HG02678 (cell line): Measurements from ENCODE around the gene ACER2.
A peak's percentile ranks its signal among the peaks of the same experiment; 100 is the strongest.

ENCODE experiments used
- ATAC-seq: cut with Tn5 transposase; IDR thresholded peaks from one replicate; pipeline ENCODE4 v1.9.1; 2021; ENCODE audit warnings: mild to moderate bottlenecking, moderate library complexity; ENCODE audit not compliant: unreplicated experiment

Gene ACER2

GRCh38 chr9:19481971-19482404, 73.2 kb downstream of the ACER2 start:
- no peak for ATAC-seq

GRCh38 chr9:19484699-19485098, 75.9 kb downstream of the ACER2 start:
- ATAC-seq, result no peak

- ATAC-seq, result no peak
Observed at GRCh38 chr9:19485193-19485592, 76.4 kb downstream of the ACER2 start.

DNA sequence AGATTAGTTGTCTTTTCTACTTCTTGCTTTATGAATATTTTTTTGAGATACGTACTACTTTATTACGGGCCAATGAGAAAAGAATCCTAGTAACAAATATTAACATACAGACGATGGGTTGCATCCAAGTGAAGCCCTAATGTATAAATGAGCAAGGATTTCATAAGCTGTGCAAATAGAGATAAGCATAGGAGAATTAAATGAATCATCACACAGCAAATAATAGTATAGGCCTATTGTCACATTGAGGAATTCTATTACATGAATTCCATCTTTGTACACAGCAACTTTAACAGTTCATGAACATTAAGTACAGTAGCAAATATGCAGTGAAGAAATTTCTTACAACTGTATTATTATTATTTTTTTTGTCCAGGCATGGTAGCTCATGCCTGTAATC, 78.0 kb downstream of the ACER2 start:
- no peak for ATAC-seq

DNA sequence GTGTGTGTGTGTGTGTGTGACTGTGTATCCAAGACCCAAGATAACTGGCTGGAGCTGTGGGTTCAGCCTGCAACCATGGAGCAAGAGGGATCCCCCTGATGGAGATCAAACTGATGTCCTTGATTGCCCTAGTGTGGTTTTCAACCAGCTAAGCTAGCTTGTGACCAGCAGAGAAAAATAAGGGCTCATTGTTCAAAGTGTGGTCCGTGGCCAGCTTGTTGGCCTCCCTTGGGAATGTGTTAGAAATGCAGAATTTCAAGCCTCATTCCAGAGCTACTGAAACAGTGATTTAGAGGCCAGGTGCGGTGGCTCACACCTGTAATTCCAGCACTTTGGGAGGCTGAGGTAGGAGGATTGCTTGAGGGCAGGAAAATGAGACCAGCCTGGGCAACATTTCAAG, 79.9 kb downstream of the ACER2 start:
- ATAC-seq, result no peak

GRCh38 chr9:19490269-19490668, 81.5 kb downstream of the ACER2 start:
- no peak for ATAC-seq

- no peak for ATAC-seq
Observed at GRCh38 chr9:19490828-19491227, 82.0 kb downstream of the ACER2 start.

- no peak for ATAC-seq
Observed at GRCh38 chr9:19492775-19493173, 84.0 kb downstream of the ACER2 start.

GRCh38 chr9:19493174-19493811, 84.5 kb downstream of the ACER2 start:
- ATAC-seq, result peak; percentile 83

GRCh38 chr9:19493876-19494275, 85.1 kb downstream of the ACER2 start:
- no peak for ATAC-seq

- no peak for ATAC-seq
Observed at GRCh38 chr9:19495186-19496028, 86.6 kb downstream of the ACER2 start.

- no peak for ATAC-seq
Observed at GRCh38 chr9:19496321-19497050, 87.7 kb downstream of the ACER2 start.

- no peak for ATAC-seq
Observed at GRCh38 chr9:19497276-19497675, 88.5 kb downstream of the ACER2 start.

DNA sequence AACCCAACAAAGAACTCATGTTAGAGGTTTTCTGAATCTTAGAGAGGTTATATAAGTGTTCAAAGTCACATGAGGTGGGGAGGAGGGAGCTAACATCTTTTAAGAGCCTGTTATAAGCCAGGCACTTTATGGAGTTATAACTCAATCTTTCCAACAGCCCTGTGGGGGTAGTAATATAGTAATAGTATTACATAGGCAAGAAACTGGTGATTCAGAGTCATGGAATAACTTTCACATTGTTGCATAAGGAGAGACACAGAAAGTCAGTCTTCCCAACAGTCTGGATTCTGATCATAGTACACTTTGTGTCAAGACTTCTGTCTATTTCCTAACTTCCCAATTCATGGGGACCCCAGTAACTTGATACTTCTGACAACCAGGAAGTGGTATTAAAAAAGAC, 89.2 kb downstream of the ACER2 start:
- ATAC-seq, result no peak
